GM20431 (cell line): ENCODE data around the gene ROR2.
"Not testable (repeated sequence)": the region's sequence is repeated elsewhere in the genome, so short reads cannot be mapped to it uniquely, and the experiment has no call there.

Source experiments
- in situ Hi-C: fragments of 300-500 bp; cut with MseI, MboI; formaldehyde crosslinking; loops from one replicate; pipeline ENCODE4 v1.15.0; 2020; ENCODE audit warnings: low sequenced_read_pairs; ENCODE audit not compliant: unreplicated experiment

The ROR2 gene

GRCh38 chr9:91518462-91518861 is 431.6 kb downstream of the ROR2 start:
- in situ Hi-C loops = no loop called here

GRCh38 chr9:91517801-91518200 is 432.2 kb downstream of the ROR2 start:
- in situ Hi-C loops = no loop called here

- in situ Hi-C loops = not testable (repeated sequence)
Observed at GRCh38 chr9:91517332-91517731, 432.7 kb downstream of the ROR2 start.

- in situ Hi-C loops = no loop called here
Observed at GRCh38 chr9:91516777-91517176, 433.3 kb downstream of the ROR2 start.

GRCh38 chr9:91516081-91516480 is 433.9 kb downstream of the ROR2 start:
- in situ Hi-C loops = no loop called here

DNA sequence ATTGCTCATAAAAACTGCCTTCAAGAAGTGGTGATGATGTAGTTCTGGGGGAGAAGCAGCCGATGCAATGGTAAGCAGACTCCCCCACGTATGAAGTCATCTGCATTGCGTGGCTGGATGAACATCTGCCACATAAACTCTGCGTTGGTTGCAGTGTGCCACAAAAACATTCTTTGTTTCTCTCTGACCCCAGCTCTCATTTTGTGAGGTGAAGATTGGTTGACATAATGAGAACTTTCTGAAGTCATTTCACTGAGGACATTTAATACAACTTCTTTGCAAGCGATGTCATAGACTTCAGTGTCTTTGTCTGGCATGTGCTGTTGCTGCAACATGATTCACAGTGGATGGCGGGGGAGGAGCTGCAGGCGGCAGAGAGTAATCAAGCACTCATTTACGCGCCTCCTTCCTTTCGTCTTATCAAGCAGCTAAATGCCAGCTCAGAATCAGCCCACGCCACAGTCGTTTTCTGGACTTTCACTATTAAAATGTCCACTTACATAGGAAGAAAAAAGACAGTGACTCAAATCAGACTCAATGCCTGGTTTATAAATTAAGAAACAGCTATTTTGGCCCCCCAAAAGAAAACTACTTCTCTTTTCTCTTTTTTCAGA is 434.8 kb downstream of the ROR2 start:
- in situ Hi-C loops = no loop called here
